Mucosa of descending colon (tissue), 3 donors: Measurements from ENCODE around the gene FARP2. TPM values are rescaled to one million over a fixed set of nuclear protein-coding genes. Genes with fewer than 3 reads are reported as not detected.

Experiments used
- ATAC-seq: fragments of 200-7000 bp; cut with Tn5 transposase; one replicate; pipeline ENCODE4 v1.9.1; 2020; ENCODE audit warnings: mild to moderate bottlenecking, moderate library complexity
- DNase-seq, 3 donors: peaks; one replicate each; pipeline ENCODE4 v3.0.0-alpha.2; 2020
- H3K36me3 ChIP-seq: fragments of 200-600 bp; one replicate; pipeline ENCODE4 v1.8.0; 2021; ENCODE audit warnings: low read depth, mild to moderate bottlenecking
- H3K4me1 ChIP-seq: fragments of 200-600 bp; one replicate; pipeline ENCODE4 v1.8.0; 2021; ENCODE audit warnings: low read depth, mild to moderate bottlenecking
- H3K4me3 ChIP-seq: fragments of 200-600 bp; one replicate; pipeline ENCODE4 v1.8.0; 2021; ENCODE audit warnings: mild to moderate bottlenecking
- H3K9me3 ChIP-seq: fragments of 200-600 bp; one replicate; pipeline ENCODE4 v1.8.0; 2021; ENCODE audit warnings: mild to moderate bottlenecking
- intact Hi-C, 2 donors: fragments of 100-400 bp; cut with DNase I in 1 of 2; cut with micrococcal nuclease in 1 of 2; formaldehyde crosslinking; loops; one replicate each; pipeline versions ENCODE4 v1.11.0 to v1.11.1; 2022; cut with DNase I, micrococcal nuclease
- total RNA-seq, 3 donors: library from RNA; stranded (reverse); fragmentation: NEBNext Ultra II Directional in 2 of 3; extraction: Animal tissue kit (Norgen Biotek cat#: 25700) in 2 of 3; gene quantifications; one replicate each; pipeline versions ENCODE4 v1.2.1 to v1.2.4, GENCODE V29; 2021 to 2023
- TF ChIP-seq, protein P1 (sequence below): fragments of 200-600 bp; IDR thresholded peaks from one replicate; pipeline ENCODE4 v1.8.0; 2022; ENCODE audit warnings: antibody characterized with exemption, mild to moderate bottlenecking
- donor health status: DM: no; HTN: no; CAD: no; lungs with moderate emphysema.
- donor health status: DM: no; HTN: no; CAD: no.
- donor health status: DM: no; HTN: yes; CAD: no.

Gene FARP2
- total RNA-seq, 3 donors from 2014 or later, result 98.1 to 163 (median 109) TPM

GRCh38 chr2:241363426-241363825 lies 7.3 kb downstream of the FARP2 start:
- intact Hi-C loops, result no loop called here
- Histone ChIP-seq H3K9me3 (no peaks in the 10 kb centered on the region), H3K4me3 (no peak overlapping the region), H3K36me3 (no peaks in the 10 kb centered on the region), H3K4me1 (peaks cover 19% of the 10 kb centered on the region)
- TF ChIP-seq, protein P1, sequence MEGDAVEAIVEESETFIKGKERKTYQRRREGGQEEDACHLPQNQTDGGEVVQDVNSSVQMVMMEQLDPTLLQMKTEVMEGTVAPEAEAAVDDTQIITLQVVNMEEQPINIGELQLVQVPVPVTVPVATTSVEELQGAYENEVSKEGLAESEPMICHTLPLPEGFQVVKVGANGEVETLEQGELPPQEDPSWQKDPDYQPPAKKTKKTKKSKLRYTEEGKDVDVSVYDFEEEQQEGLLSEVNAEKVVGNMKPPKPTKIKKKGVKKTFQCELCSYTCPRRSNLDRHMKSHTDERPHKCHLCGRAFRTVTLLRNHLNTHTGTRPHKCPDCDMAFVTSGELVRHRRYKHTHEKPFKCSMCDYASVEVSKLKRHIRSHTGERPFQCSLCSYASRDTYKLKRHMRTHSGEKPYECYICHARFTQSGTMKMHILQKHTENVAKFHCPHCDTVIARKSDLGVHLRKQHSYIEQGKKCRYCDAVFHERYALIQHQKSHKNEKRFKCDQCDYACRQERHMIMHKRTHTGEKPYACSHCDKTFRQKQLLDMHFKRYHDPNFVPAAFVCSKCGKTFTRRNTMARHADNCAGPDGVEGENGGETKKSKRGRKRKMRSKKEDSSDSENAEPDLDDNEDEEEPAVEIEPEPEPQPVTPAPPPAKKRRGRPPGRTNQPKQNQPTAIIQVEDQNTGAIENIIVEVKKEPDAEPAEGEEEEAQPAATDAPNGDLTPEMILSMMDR, result no peak
- peak; percentile 67 for ATAC-seq
- no peak for DNase-seq

GRCh38 chr2:241364781-241365180 lies 8.7 kb downstream of the FARP2 start:
- DNase-seq, result no peak
- no peaks in the 10 kb centered on the region for H3K36me3 ChIP-seq
- ATAC-seq, result no peak
- TF ChIP-seq, protein P1, result no peak
- H3K9me3 ChIP-seq, result no peaks in the 10 kb centered on the region
- peaks cover 20% of the 10 kb centered on the region for H3K4me1 ChIP-seq
- intact Hi-C loops, result no loop called here
- H3K4me3 ChIP-seq, result no peak overlapping the region

DNA sequence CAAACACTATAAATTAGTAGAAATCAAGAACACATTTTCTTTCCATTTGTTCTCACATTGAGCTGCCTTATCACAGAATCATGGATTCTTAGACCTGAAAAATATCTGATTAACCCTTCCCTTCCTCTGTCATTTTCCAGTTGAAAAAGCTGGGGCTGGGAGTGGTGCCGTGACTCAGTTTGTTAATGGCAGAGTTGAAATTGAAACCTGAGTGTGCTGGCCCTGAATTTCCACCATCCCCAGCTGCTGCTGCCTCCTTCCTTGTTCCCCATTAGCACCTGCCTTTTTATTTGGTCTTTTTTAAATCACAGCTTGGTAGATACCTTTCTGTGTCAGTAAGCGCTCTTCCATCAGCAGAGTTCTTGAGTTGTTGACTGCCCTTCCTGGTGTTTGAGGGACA lies 10.6 kb downstream of the FARP2 start:
- H3K4me3 ChIP-seq, result no peak overlapping the region
- ATAC-seq (peak; percentile 41), DNase-seq (no peak)
- H3K9me3 ChIP-seq, result no peaks in the 10 kb centered on the region
- no peaks in the 10 kb centered on the region for H3K36me3 ChIP-seq
- TF ChIP-seq, protein P1, result no peak
- peaks cover 26% of the 10 kb centered on the region for H3K4me1 ChIP-seq
- intact Hi-C loops, result no loop called here

- no peak for ATAC-seq
Observed at GRCh38 chr2:241368643-241369042, 12.6 kb downstream of the FARP2 start.

DNA sequence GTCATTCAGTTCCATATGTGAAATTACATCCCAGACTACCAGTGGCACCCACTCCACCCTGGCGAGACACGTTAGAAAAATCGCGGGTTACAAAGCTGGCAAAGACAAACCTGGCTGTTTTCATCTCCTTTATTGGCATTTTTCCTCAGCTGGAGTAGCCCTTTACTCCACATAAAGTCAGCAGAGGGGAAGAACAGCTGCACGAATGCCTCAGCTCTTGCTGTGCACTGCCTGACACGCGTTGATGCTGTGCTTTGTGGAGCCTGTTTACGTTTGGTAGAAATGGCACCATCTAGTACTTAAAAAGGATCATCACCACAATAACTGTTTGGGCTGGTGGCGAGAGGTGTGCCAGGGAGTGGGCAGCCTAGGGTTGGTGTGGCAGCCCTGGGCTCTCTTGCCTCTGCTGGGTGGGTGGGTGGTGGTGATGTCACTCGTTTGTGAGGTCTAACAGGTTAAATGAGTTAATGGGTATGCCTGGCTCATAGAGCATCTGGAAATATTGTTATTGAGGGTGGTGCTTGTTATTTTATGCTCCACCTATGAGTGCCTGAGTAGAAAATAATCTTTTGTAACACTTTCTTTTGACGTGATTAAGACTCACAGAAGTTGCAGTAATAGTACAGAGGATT lies 16.4 kb downstream of the FARP2 start:
- peak in 2 of 3 donors; percentile 49 to 56 for DNase-seq

More at GRCh38 chr2:241368643-241369042, 12.6 kb downstream of the FARP2 start:
- no peaks in the 10 kb centered on the region for H3K36me3 ChIP-seq
- TF ChIP-seq, protein P1, result no peak
- no peak for DNase-seq
- no peaks in the 10 kb centered on the region for H3K9me3 ChIP-seq
- peaks cover 36% of the 10 kb centered on the region for H3K4me1 ChIP-seq
- H3K4me3 ChIP-seq, result no peak overlapping the region
- intact Hi-C loops, result no loop called here

More for the DNA sequence above, 16.4 kb downstream of the FARP2 start:
- TF ChIP-seq, protein P1, result no peak
- peaks cover 59% of the 10 kb centered on the region for H3K4me1 ChIP-seq
- H3K36me3 ChIP-seq, result no peaks in the 10 kb centered on the region
- H3K4me3 ChIP-seq, result no peak overlapping the region
- ATAC-seq, result peak; percentile 29
- no peaks in the 10 kb centered on the region for H3K9me3 ChIP-seq
- intact Hi-C loops, result no loop called here
